GM12873 (cell line): Measurements from ENCODE around the gene TADA2B.

Experiments
- CTCF ChIP-seq: IDR thresholded peaks from 2 replicates; pipeline ENCODE4 v1.5.1; 2012; ENCODE audit warnings: low read depth, mild to moderate bottlenecking, moderate library complexity, low read length, control low read depth; ENCODE audit not compliant: insufficient read depth; ENCODE audit errors: missing control alignments

The TADA2B gene

GRCh38 chr4:7048642-7049041 is 5.5 kb downstream of the TADA2B start:
- no peak for TF ChIP-seq CTCF

- no peak for TF ChIP-seq CTCF
These were observed 6.1 kb downstream of the TADA2B start for GRCh38 chr4:7049295-7049694.

- TF ChIP-seq CTCF, result no peak
These were observed 6.6 kb downstream of the TADA2B start for GRCh38 chr4:7049739-7050138.

GRCh38 chr4:7050481-7051143 is 7.4 kb downstream of the TADA2B start:
- no peak for TF ChIP-seq CTCF

- TF ChIP-seq CTCF, result no peak
These were observed 7.9 kb downstream of the TADA2B start for GRCh38 chr4:7051144-7051495.

GRCh38 chr4:7051905-7052304 is 8.7 kb downstream of the TADA2B start:
- TF ChIP-seq CTCF, result no peak

GRCh38 chr4:7052313-7052712 is 9.1 kb downstream of the TADA2B start:
- no peak for TF ChIP-seq CTCF
